Measurements from ENCODE around the gene PRKD3.

Gene PRKD3

DNA sequence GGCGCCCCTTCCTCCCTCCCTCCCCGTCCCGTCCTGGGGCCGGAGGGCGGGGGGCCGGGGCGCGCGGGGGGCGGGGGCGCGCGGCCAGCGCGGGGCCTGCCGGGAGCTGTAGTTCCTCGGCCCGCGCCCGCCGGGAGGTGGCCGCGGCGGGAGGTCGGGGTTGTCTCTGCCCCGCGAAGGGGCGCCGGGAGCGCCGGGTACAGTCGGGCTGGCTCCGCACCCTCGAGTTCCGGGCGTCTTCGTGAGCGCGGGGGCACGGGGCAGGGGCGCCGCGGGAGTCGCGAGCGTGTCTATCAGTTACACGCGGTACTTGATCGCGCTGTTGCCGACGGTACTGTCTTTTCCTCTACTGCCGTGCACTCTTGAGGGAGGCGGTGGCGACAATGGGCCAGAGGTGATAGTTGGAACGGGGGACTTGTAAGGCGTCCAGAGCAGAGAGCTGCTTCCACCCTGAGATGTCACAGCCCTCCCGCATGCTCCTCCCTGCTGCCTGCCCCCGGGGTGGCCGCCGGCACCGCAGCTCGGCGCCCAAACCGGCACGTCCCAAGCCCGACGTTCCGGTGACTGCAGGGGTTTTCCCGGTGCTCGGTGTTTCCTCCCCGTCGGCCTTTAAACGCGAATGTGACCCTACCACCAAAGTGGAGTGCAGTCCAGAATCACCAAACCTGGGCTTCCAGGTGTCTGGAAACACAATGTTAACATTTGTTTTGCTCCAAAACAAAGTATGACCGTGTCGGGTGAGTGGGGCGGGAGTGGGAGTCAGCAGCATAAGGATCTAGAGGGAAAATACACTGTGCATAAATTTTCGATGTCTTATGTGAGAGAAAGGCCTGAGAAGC is at the start of gene PRKD3:
Gene PRKD3 (minus strand): TSS at position 48 of the 839 bp plus-strand sequence. CDS start 8,309 bp downstream, outside the sequence.
- H3K4me3 Mint-ChIP-seq: peak within 1 kb of the TSS; percentile 87
- H3K9me3 Mint-ChIP-seq: no peaks in the 10 kb centered on the region
- ATAC-seq: peak; percentile 87
- peak; percentile 51 to 83 for DNase-seq (ENCODE audit: low spot score in 2 of 2)
- H3K27ac Mint-ChIP-seq: peak within 1 kb of the TSS; percentile 92
- H3K4me1 Mint-ChIP-seq: peaks cover 28% of the 10 kb centered on the region
- H3K36me3 Mint-ChIP-seq: peaks cover 16% of the 10 kb centered on the region

DNA sequence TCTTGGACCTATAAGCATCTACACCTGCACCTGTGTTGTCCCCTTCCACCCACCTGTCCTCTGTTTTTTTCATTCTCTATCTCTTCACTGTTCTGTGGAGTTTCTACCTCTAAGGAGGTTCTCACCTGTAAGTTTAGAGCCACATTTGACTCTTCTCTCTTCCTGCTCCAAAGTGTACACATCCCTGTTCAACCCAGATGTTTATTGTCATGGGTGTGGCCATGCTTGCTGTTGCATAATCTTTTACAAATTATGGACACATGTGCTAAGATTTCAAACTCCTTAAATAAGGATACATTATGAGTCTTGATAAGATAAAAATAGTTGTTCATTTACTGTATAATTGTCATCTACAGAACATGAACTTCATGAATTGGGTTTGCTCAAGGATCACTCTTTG is 47.4 kb upstream of the PRKD3 start:
- Mint-ChIP-seq H3K4me1 (peaks cover 12% of the 10 kb centered on the region), H3K4me3 (no peak overlapping the region), H3K36me3 (no peaks in the 10 kb centered on the region), H3K9me3 (no peaks in the 10 kb centered on the region), H3K27ac (no peak overlapping the region)
- DNase-seq (ENCODE audit: low spot score in 2 of 2): peak in 1 of 2 donors; percentile 32
- ATAC-seq: no peak

- Mint-ChIP-seq H3K4me3 (no peak overlapping the region), H3K36me3 (no peaks in the 10 kb centered on the region), H3K27ac (no peak overlapping the region), H3K4me1 (no peaks in the 10 kb centered on the region), H3K9me3 (no peaks in the 10 kb centered on the region)
- ATAC-seq: no peak
- no peak for DNase-seq (ENCODE audit: low spot score in 2 of 2)
Measured at GRCh38 chr2:37370666-37371065, 46.0 kb upstream of the PRKD3 start.

DNA sequence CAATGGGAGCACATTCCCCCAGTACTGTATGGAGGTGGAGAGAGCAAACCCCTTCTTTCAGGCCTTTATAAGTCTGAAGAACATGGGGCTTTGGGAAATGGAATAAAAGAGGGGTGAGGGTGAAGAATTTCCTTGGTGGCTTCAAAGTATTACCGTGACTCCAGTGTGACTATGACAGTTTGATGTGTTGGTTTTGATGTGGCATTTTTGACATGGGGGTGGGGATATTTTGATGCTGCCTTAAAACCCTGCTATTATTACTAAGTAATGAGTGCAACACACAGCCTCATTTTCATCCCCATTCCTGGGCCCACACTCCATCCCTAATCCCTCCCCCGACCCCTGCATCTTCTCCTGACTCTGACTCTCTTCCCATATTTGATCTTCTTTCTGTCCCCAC is 43.4 kb upstream of the PRKD3 start:
- peak in 1 of 2 donors; percentile 36 for DNase-seq (ENCODE audit: low spot score in 2 of 2)
- Mint-ChIP-seq H3K27ac (no peak overlapping the region), H3K36me3 (no peaks in the 10 kb centered on the region), H3K4me1 (no peaks in the 10 kb centered on the region), H3K9me3 (no peaks in the 10 kb centered on the region), H3K4me3 (no peak overlapping the region)
- no peak for ATAC-seq

DNA sequence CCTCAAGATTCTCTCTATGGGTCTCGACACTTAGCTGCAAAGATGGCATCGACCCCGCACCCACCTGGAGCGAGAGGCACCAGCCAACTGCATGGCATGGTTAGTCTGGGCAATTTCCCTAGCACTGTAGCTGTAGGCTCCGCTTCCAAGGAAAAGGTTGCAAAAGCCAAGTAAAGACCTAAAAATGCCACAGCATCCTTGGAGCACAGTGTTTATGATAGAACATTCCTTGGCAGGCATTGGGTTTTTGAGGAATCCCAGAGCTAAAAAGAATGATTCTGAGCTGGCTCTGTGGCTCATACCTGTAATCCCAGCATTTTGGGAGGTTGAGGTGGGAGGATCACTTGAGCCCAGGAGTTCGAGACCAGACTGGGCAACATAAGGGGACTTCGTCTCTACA is 42.7 kb upstream of the PRKD3 start:
- no peaks in the 10 kb centered on the region for H3K4me1 Mint-ChIP-seq
- H3K27ac Mint-ChIP-seq: no peak overlapping the region
- H3K9me3 Mint-ChIP-seq: no peaks in the 10 kb centered on the region
- H3K36me3 Mint-ChIP-seq: no peaks in the 10 kb centered on the region
- H3K4me3 Mint-ChIP-seq: no peak overlapping the region
- DNase-seq (ENCODE audit: low spot score in 2 of 2): peak in 1 of 2 donors; percentile 34
- ATAC-seq: no peak

- H3K36me3 Mint-ChIP-seq: no peaks in the 10 kb centered on the region
- H3K27ac Mint-ChIP-seq: no peak overlapping the region
- ATAC-seq: peak; percentile 65
- H3K9me3 Mint-ChIP-seq: no peaks in the 10 kb centered on the region
- peak in 1 of 2 donors; percentile 51 for DNase-seq (ENCODE audit: low spot score in 2 of 2)
- no peaks in the 10 kb centered on the region for H3K4me1 Mint-ChIP-seq
- H3K4me3 Mint-ChIP-seq: no peak overlapping the region
Measured at GRCh38 chr2:37366773-37367172, 42.1 kb upstream of the PRKD3 start.

- Mint-ChIP-seq H3K4me1 (no peaks in the 10 kb centered on the region), H3K4me3 (no peak overlapping the region), H3K36me3 (no peaks in the 10 kb centered on the region), H3K27ac (no peak overlapping the region), H3K9me3 (no peaks in the 10 kb centered on the region)
- peak; percentile 93 for ATAC-seq
- DNase-seq (ENCODE audit: low spot score in 2 of 2): no peak
Measured at GRCh38 chr2:37365669-37366068, 41.0 kb upstream of the PRKD3 start.

DNA sequence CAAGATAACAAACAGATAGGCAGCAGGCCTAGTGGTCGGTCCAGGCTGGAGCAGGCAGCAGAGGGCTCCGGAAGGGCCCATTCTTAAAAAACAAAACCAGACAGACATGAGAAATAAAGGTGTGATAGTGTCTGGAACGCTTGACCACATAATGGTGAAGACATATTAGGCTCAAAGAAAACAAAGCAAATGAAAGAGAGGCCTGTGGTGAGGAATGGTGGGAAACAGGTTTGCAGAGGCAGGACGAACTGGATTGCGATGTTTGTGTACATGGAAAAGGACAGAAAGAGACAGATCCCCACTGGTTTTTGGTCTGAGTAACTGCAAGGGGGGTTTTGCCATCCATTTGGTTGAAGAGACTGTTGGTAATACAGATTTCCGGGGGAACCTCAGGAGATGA is 39.7 kb upstream of the PRKD3 start:
- Mint-ChIP-seq H3K27ac (no peak overlapping the region), H3K36me3 (no peaks in the 10 kb centered on the region), H3K9me3 (no peaks in the 10 kb centered on the region), H3K4me1 (no peaks in the 10 kb centered on the region), H3K4me3 (no peak overlapping the region)
- DNase-seq (ENCODE audit: low spot score in 2 of 2) (no peak), ATAC-seq (no peak)

GRCh38 chr2:37361994-37362698 is 37.5 kb upstream of the PRKD3 start:
- DNase-seq (ENCODE audit: low spot score in 2 of 2) (no peak), ATAC-seq (no peak)
- no peak overlapping the region for H3K27ac Mint-ChIP-seq
- no peaks in the 10 kb centered on the region for H3K36me3 Mint-ChIP-seq
- no peaks in the 10 kb centered on the region for H3K9me3 Mint-ChIP-seq
- H3K4me1 Mint-ChIP-seq: no peaks in the 10 kb centered on the region
- no peak overlapping the region for H3K4me3 Mint-ChIP-seq

- no peak overlapping the region for H3K27ac Mint-ChIP-seq
- ATAC-seq: no peak
- no peaks in the 10 kb centered on the region for H3K9me3 Mint-ChIP-seq
- no peak for DNase-seq (ENCODE audit: low spot score in 2 of 2)
- H3K4me3 Mint-ChIP-seq: no peak overlapping the region
- no peaks in the 10 kb centered on the region for H3K4me1 Mint-ChIP-seq
- no peaks in the 10 kb centered on the region for H3K36me3 Mint-ChIP-seq
Measured at GRCh38 chr2:37361216-37361815, 36.7 kb upstream of the PRKD3 start.

DNA sequence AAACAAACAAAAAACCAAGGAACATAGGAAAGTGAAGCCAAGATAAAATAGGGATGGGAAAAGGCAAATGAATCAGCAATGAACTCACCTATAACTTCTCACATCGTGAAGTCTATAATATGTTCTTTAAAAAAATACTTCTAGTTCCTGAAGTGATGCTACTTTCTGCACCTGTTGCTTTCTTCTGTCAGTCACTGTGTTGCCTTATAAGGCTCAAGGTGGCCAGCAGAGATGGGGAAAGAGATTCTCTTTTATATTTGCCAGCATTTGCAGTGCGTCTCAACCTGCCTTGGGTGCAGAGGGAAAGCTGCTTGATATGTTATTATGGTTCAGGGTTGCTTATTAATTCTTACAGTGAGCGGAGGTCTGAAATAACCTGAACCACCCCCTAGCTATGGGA is 33.8 kb upstream of the PRKD3 start:
- no peaks in the 10 kb centered on the region for H3K9me3 Mint-ChIP-seq
- no peak overlapping the region for H3K27ac Mint-ChIP-seq
- no peak overlapping the region for H3K4me3 Mint-ChIP-seq
- H3K4me1 Mint-ChIP-seq: no peaks in the 10 kb centered on the region
- no peak for DNase-seq (ENCODE audit: low spot score in 2 of 2)
- H3K36me3 Mint-ChIP-seq: no peaks in the 10 kb centered on the region
- ATAC-seq: no peak

DNA sequence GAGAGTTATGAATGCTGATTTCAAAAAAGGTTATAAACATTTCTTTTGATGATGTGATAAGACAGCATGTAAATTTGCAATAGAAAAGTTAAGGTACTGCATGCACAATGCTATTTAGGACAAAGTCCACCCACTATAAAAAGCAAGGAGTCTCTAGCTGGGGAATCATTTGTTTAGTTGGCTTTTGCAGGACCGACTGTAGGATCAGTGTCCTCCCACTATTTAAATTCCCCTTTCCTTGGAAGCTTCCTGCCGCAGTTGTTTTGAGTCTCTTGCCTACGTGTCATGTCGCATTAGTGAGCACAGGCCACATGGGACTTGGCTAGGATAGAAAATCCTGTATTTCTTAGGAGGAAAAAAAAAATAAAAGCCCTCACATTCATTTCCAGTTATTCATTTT is 32.9 kb upstream of the PRKD3 start:
- Mint-ChIP-seq H3K36me3 (no peaks in the 10 kb centered on the region), H3K27ac (no peak overlapping the region), H3K4me1 (no peaks in the 10 kb centered on the region), H3K4me3 (no peak overlapping the region), H3K9me3 (no peaks in the 10 kb centered on the region)
- ATAC-seq: no peak
- no peak for DNase-seq (ENCODE audit: low spot score in 2 of 2)

DNA sequence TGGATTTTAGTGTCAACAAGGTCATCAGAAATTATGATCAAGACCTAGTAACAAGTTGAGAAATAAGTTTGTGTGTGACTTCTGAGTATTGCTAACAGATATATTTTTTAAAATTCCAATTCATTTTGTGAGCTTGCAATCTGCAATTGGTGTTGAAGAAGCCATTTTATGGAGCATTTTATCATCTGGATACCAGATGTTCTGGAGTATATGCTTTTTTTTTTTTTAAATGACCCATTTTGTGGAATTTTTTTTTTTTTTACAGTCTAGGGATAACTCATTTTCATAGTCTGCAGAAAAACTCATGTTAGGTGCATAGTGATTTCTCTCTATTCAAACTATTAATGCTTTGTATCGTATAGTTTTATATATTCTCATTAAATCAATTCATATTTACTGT is 32.4 kb upstream of the PRKD3 start:
- H3K36me3 Mint-ChIP-seq: no peaks in the 10 kb centered on the region
- no peak overlapping the region for H3K27ac Mint-ChIP-seq
- no peak for DNase-seq (ENCODE audit: low spot score in 2 of 2)
- H3K4me3 Mint-ChIP-seq: no peak overlapping the region
- no peak for ATAC-seq
- no peaks in the 10 kb centered on the region for H3K9me3 Mint-ChIP-seq
- no peaks in the 10 kb centered on the region for H3K4me1 Mint-ChIP-seq

DNA sequence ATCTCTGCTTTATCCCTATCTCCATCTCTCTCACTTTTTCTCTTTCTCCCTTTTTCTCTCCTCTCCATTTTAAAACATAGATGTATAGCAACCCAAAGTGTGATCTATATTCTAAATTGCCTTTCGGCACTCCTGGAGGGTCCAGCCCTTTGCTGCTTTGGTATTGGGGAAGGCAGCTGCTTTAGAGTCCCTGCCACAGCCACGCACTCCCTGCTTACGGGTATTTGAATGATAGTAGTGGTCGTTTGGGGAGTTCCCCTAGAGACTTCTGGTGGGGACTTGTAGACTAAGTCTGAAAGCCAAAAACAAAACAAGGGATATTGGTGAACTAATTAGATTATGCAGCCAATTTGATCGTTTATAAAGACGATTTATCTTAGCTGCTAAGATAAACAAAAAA is 31.7 kb upstream of the PRKD3 start:
- no peaks in the 10 kb centered on the region for H3K9me3 Mint-ChIP-seq
- H3K27ac Mint-ChIP-seq: no peak overlapping the region
- H3K36me3 Mint-ChIP-seq: no peaks in the 10 kb centered on the region
- DNase-seq (ENCODE audit: low spot score in 2 of 2) (no peak), ATAC-seq (no peak)
- H3K4me1 Mint-ChIP-seq: no peaks in the 10 kb centered on the region
- H3K4me3 Mint-ChIP-seq: no peak overlapping the region

DNA sequence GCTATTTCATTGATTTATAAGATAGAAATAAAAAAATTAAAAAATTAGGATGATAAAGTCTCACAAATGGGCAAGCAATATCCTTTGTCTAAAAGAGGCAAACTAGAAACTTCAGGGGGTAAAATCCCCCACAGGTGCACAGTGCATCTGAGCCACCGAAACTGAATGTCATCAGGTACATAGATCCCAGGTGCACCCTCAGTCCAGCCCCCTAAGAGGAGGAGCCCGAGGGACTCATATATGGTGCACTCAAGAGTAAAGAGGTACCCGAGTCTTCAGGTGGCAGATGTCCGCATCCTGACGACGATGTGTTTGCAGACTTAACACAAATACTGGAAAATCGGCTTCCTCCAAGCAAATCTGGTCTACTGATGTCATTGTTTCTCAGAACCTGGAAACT is 31.1 kb upstream of the PRKD3 start:
- Mint-ChIP-seq H3K9me3 (no peaks in the 10 kb centered on the region), H3K4me1 (no peaks in the 10 kb centered on the region), H3K36me3 (no peaks in the 10 kb centered on the region), H3K27ac (no peak overlapping the region), H3K4me3 (no peak overlapping the region)
- no peak for ATAC-seq
- DNase-seq (ENCODE audit: low spot score in 2 of 2): no peak

- Mint-ChIP-seq H3K4me3 (no peak overlapping the region), H3K27ac (no peak overlapping the region), H3K9me3 (no peaks in the 10 kb centered on the region), H3K4me1 (no peaks in the 10 kb centered on the region), H3K36me3 (no peaks in the 10 kb centered on the region)
- ATAC-seq (no peak), DNase-seq (ENCODE audit: low spot score in 2 of 2) (no peak)
Measured at GRCh38 chr2:37354531-37354930, 29.9 kb upstream of the PRKD3 start.
